ENCODE results near the gene CASTOR1.

DNA sequence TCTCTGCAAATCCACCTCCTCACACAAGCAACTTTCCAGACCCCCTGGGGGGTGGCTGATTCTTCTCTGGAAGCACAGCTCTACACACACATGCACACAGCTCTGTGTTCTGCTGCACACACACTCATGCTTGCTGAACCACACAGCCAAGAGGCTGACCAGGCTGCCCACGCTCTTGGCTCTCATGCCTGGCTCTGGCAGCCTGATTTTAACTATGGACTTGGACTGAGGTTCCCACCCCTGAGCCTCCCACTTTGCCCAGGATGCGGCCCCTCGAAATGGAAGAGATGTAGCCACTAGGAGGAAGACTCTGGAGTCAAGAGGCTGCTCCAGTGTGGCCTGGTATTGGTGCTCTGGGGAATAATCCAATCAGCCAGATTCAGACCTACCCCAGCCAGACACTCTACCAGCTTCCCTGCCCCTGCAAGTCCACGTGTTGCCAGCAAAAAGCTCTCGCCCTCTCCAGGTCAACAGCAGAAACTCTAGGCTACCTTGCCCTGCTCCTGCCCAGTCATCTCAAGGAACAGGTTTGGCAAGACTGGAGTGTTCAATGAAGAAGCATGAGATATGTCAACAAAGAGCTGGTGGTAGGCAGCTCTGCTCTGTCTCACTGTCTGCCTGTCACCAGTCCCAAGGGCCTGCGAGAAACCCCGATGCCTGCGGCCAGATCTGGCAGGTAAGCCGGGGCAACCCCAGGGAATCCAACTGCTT, 8.8 kb upstream of the CASTOR1 start:
- TF ChIP-seq ZMAT4 (CRISPR knock-in tag; IDR thresholded peaks at IDR 0.05) (no peak), CTCF (IDR thresholded peaks at IDR 0.05) (no peak), TEAD4 (CRISPR knock-in tag; IDR thresholded peaks at IDR 0.05) (no peak), ATF1 (CRISPR knock-in tag; IDR thresholded peaks at IDR 0.05) (no peak), E2F4 (CRISPR knock-in tag; IDR thresholded peaks at IDR 0.05; ENCODE audit: borderline replicate concordance, low read depth) (no peak), KAT7 (CRISPR knock-in tag; IDR thresholded peaks at IDR 0.05; ENCODE audit: borderline replicate concordance) (no peak)
